NK-92 treated with Interleukin-12 subunit alpha and Interleukin-12 subunit beta, amount 100 ng/mL, for 24 hours (cell line): Measurements from ENCODE around the gene ITLN1.

Experiments
- DNase-seq: peaks from one replicate; lab custom pipeline; 2025; lab: John Stamatoyannopoulos, UW

ITLN1 gene

GRCh38 chr1:160858097-160858496, 26.9 kb downstream of the ITLN1 start:
- no peak for DNase-seq

GRCh38 chr1:160855181-160855981, 29.6 kb downstream of the ITLN1 start:
- peak; percentile 80 for DNase-seq

- no peak for DNase-seq
Measured at GRCh38 chr1:160853754-160854153, 31.2 kb downstream of the ITLN1 start.

GRCh38 chr1:160853014-160853413, 32.0 kb downstream of the ITLN1 start:
- no peak for DNase-seq

- DNase-seq, result no peak
Measured at GRCh38 chr1:160850993-160851392, 34.0 kb downstream of the ITLN1 start.

- DNase-seq, result peak; percentile 19
Measured at GRCh38 chr1:160850541-160850940, 34.4 kb downstream of the ITLN1 start.

- DNase-seq, result no peak
Measured at GRCh38 chr1:160846281-160846680, 38.7 kb downstream of the ITLN1 start.

GRCh38 chr1:160844447-160845232, 40.3 kb downstream of the ITLN1 start:
- DNase-seq, result peak; percentile 56

GRCh38 chr1:160841079-160841478, 43.9 kb downstream of the ITLN1 start:
- no peak for DNase-seq

- no peak for DNase-seq
Measured at GRCh38 chr1:160839746-160840145, 45.2 kb downstream of the ITLN1 start.

GRCh38 chr1:160838888-160839287, 46.1 kb downstream of the ITLN1 start:
- no peak for DNase-seq

- peak; percentile 91 for DNase-seq
Measured at GRCh38 chr1:160837558-160838205, 47.3 kb downstream of the ITLN1 start.

- DNase-seq, result no peak
Measured at GRCh38 chr1:160836981-160837557, 47.9 kb downstream of the ITLN1 start.

- DNase-seq, result no peak
Measured at GRCh38 chr1:160836561-160836960, 48.4 kb downstream of the ITLN1 start.

- DNase-seq, result no peak
Measured at GRCh38 chr1:160835751-160836150, 49.2 kb downstream of the ITLN1 start.

- DNase-seq, result no peak
Measured at GRCh38 chr1:160834945-160835565, 49.9 kb downstream of the ITLN1 start.

- DNase-seq, result peak; percentile 45
Measured at GRCh38 chr1:160830321-160831153, 54.4 kb downstream of the ITLN1 start.

- no peak for DNase-seq
Measured at GRCh38 chr1:160829766-160830165, 55.2 kb downstream of the ITLN1 start.

GRCh38 chr1:160827418-160827817, 57.6 kb downstream of the ITLN1 start:
- no peak for DNase-seq

- no peak for DNase-seq
Measured at GRCh38 chr1:160826546-160826945, 58.4 kb downstream of the ITLN1 start.
